ENCODE measurements around the gene ZNF789. TPM values are rescaled to one million over a fixed set of nuclear protein-coding genes. Genes with fewer than 3 reads are reported as not detected.
"Not testable (repeated sequence)": the region's sequence is repeated elsewhere in the genome, so short reads cannot be mapped to it uniquely, and the experiment has no call there.

Gene ZNF789
- 2.4 and 3.6 TPM in 2 replicates for total RNA-seq

DNA sequence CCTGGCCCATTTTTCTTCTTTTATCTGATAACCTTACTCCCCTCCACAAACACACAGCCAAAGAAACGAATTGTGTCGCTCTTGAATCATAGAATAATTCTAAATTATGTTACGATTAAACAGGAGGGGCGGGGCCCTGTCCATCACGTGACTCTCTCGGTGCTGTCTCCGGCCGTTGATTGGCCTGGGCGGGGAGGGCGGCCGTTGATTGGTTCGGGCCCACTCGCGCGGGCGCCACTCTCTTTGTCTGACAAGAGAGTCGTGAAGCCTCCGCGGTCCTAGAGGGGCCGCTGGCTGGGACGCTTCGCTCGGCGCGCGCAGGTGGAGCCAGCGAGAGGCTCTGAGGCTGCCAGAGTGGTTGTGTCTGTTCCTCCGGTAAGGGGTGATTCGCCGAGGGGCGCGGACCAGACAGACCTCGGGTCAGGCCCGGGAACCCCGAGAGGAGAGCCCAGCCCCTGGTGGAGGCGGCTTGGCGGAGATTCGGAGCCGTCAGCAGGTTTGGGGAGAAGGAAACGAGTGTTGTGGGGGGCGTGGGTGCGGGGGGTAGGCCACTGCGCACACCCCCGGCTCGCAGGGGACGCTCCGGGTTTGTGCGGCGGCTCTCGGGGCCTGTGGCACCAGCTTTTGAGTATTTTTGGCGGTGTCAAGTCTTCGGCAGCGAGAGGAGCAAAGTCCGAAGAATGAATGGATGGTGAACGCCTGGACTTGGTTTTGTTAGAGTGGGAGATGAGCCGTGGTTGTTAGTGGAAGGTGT, at the start of gene ZNF789:
Gene ZNF789 (plus strand): TSS at position 330 of the 754 bp plus-strand sequence. CDS start 3,567 bp downstream, outside the sequence.
- peak; percentile 98 for DNase-seq (ENCODE audit: low read depth in 2 of 2)

- no peak for DNase-seq (ENCODE audit: low read depth in 2 of 2)
Measured at GRCh38 chr7:99424932-99425730, 47.6 kb upstream of the ZNF789 start.

GRCh38 chr7:99428972-99429566, 43.6 kb upstream of the ZNF789 start:
- DNase-seq (ENCODE audit: low read depth in 2 of 2) = no peak

- DNase-seq (ENCODE audit: low read depth in 2 of 2) = no peak
Measured at GRCh38 chr7:99429756-99430155, 42.9 kb upstream of the ZNF789 start.

- DNase-seq (ENCODE audit: low read depth in 2 of 2) = not testable (repeated sequence)
Measured at GRCh38 chr7:99431756-99432540, 40.7 kb upstream of the ZNF789 start.

DNA sequence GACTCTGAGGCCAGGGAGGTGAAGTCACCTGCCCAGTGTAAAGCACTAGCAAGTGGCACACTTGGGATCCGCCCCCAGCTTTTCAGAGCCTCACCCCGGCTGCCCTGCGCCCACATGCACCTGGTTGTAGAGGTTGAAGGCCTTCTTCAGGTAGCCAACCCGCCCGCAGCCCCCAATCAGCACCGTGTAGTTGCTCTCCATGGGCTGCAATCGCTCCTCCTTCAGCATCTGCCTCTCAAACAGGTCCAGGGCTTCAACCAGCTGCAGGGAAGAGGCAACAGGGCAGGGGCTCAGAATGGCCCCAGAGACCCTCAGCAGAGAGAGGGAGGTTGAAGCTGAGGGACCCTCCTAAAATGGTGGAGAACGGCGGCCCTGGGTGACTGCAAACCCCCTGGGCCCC, 39.5 kb upstream of the ZNF789 start:
- DNase-seq (ENCODE audit: low read depth in 2 of 2) = no peak

- DNase-seq (ENCODE audit: low read depth in 2 of 2) = peak in 1 of 2 donors; percentile 5
Measured at GRCh38 chr7:99437946-99438572, 34.6 kb upstream of the ZNF789 start.

DNA sequence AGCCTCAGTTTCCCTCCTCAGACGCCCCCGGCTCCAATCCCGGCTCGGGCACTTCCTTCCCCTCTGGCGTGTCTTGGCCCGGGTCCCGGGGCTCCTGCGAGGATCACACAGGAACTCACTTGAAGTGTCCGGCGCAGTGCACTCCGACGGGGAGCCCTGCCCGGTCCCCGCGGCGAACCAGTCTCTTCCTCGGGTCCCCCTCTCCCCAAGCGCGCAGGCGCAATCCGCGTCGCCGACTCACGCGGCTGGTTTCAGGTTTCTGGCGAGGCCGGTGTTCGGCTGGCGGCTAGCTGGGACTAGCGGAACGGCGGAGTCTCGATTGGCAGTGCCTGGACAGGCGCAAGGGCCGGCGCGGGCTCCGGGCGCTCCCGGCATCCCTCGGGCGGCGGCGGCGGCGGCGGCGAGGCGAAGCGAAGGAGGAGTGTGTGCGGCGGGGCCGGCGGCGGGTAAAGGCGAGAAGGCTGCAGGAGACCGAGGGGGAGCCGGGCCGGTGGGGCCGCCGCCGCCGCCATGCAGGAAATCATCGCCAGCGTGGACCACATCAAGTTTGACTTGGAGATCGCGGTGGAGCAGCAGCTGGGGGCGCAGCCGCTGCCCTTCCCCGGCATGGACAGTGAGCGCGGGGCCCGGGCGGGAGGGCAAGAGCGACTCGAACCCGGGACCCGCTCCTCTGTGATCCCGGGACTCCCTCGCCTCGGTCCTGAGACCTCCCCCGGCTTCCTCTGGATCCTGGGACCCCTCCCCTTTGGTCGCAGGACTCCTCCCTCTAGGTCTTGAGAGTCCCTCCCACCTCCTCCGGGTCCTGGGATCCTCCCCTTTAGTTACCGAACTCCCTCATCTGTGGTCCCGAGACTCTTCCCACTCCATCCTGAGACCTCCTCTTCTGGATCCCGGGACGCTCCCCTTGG, 33.9 kb upstream of the ZNF789 start, which contains the start of the genes CPSF4 and PTCD1:
Gene CPSF4 (plus strand): TSS at position 371 of the 908 bp plus-strand sequence. CDS start 140 bp downstream, at position 511.
Gene PTCD1 (minus strand): TSS at position 226 of the 908 bp plus-strand sequence. CDS start 3,556 bp downstream, outside the sequence.
- peak; percentile 95 to 96 for DNase-seq (ENCODE audit: low read depth in 2 of 2)

DNA sequence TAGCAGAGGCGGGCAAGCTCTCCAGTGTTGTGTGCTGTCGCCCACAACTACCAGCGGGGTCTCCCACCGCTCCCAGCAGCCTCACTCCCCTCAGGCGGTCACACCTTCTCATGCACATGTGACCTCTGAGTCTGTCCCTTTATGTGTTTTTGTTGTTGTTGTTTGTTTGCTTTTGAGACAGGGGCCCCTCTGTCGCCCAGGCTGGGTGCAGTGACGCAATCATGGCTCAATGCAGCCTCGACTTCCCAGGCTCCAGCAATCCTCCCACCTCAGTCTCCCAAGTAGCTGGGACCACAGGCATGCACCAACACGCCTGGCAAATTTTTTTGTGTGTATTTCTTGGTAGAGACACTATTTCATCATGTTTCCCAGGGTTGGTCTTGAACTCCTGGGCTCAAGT, 32.5 kb upstream of the ZNF789 start:
- no peak for DNase-seq (ENCODE audit: low read depth in 2 of 2)

GRCh38 chr7:99446096-99446495, 26.6 kb upstream of the ZNF789 start:
- DNase-seq (ENCODE audit: low read depth in 2 of 2) = no peak

DNA sequence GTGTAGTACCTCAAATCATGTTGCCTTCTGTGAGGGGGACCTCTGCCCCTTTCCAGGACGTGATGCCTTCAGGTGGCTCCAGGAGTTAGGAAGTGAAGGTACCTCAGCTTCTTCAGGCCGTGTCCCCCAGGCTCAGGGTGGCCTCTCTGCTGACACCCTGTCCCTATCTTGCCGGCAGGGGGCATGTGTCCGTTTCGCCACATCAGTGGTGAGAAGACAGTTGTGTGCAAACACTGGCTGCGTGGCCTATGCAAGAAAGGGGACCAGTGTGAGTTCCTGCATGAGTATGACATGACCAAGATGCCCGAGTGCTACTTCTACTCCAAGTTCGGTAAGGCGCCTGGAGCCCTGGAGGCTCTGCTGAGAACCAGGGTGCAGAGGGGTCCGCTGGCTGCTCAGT, 24.7 kb upstream of the ZNF789 start:
- no peak for DNase-seq (ENCODE audit: low read depth in 2 of 2)

DNA sequence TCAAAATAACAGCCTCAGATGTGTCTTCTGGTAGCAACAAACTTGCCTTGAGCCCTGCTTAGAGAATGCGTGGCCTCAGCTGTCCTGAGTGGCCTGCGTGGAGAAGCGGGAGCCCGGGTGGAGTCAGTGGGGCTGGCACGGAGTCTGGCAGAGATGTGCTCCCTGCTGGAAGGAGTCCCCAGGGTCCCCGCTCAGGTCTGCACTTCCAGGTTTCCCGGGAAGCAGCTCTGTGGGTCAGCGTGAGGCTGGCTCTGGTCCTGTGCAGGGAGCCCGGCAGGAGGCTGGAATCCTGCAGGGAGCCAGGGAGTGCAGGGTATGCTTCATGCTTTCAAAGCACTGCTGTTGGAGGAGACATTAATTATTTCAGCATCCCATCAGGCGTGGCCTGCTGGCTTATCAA, 23.8 kb upstream of the ZNF789 start:
- no peak for DNase-seq (ENCODE audit: low read depth in 2 of 2)

DNA sequence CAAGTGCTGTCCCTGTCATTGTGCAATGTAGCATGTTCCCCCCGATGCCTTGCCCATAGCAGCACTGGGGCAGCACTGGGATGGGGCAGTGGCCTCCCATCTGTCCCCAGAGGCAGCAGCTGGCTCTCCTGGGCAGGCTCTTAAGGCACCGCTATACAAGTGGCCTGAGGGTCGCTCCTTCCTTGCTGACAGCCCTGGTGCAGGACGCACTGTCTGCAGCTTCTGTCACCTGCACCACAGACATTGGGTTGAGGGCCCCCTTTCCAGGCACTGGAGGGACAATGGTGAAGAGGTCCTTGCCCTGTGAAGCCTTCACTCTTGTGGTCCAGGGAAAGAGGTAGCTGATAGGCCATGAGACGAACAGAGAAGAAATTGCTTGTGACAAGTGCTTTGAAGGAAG, 23.4 kb upstream of the ZNF789 start:
- no peak for DNase-seq (ENCODE audit: low read depth in 2 of 2)

DNA sequence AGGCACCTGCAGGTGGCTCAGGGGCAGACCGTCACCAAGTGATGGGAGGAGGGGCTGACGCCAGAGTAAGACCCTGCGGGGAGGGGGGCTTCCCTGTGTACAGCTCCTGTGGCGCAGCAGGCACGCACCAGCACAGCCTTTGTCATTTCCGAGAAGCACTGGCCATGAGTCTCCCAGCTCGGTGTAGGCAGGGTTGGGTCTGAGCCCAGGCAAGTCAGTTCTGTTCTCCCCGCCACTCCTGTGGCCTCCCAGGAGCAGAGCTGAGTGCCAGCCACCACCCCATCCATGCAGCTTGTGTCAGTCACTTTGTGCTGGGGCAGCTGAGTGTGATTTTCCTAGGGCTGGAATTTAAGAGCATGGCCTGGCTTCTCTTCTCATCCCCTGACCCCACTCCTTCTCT, 20.8 kb upstream of the ZNF789 start:
- DNase-seq (ENCODE audit: low read depth in 2 of 2) = no peak

DNA sequence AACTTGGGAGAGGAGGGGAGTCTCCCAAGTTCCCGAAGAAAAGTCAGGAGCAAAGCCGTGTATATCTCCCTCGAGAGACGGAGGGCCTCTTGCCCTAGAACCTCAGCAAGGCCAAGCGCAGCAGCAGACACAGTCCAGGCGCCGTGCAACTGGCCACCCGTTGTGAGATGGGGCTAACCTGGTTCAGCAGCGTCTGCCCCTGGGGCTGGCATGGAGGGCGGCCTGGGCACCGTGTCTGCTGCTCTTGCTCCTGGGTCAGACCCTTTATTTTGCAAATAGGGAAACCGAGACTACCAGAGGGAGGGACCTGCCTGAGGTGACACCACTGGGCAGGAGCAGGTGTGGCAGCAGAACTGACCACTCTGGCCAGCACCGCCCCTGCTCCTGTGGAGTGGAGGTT, 20.1 kb upstream of the ZNF789 start:
- DNase-seq (ENCODE audit: low read depth in 2 of 2) = no peak

DNA sequence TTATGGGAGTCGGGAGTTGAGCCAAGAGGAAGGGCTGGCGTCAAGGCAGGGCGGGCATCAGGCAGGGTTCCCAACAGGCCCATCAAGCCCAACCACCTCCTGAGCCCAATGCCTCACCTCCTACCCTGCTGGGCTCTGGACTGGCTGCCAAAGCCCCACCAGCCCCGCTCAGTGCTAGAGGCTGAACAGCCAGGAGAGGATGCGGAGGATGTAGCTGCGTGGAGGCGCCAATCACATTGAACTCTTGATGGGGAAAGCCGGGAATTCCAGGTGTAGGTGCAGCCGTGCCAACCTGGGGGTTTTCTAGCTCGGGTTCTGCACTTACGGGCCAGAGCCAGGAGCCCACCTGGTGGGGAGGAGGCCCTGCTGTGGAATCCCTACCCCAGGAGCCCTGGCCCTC, 19.6 kb upstream of the ZNF789 start:
- DNase-seq (ENCODE audit: low read depth in 2 of 2) = no peak

GRCh38 chr7:99455874-99456273, 16.8 kb upstream of the ZNF789 start:
- DNase-seq (ENCODE audit: low read depth in 2 of 2) = no peak

GRCh38 chr7:99456288-99456687, 16.4 kb upstream of the ZNF789 start:
- no peak for DNase-seq (ENCODE audit: low read depth in 2 of 2)

- DNase-seq (ENCODE audit: low read depth in 2 of 2) = no peak
Measured at GRCh38 chr7:99457050-99457649, 15.5 kb upstream of the ZNF789 start.

Measured in lung microvascular endothelial cell (primary cell).